ENCODE measurements around the gene REEP1.

The REEP1 gene

GRCh38 chr2:86330001-86330400 is 7.4 kb downstream of the REEP1 start:
- no peak for TF ChIP-seq CTCF (IDR thresholded peaks at IDR 0.05; ENCODE audit: low read depth, low read length)
- no peak overlapping the region for H3K4me3 ChIP-seq (ENCODE audit: low read depth, low read length)
- DNase-seq (ENCODE audit: low read depth, low spot score) = no peak
- in situ Hi-C loops (cut with HindIII; ENCODE audit: low sequenced_read_pairs) = no loop called here

- in situ Hi-C loops (cut with HindIII; ENCODE audit: low sequenced_read_pairs) = no loop called here
- no peak for TF ChIP-seq CTCF (IDR thresholded peaks at IDR 0.05; ENCODE audit: low read depth, low read length)
- no peak overlapping the region for H3K4me3 ChIP-seq (ENCODE audit: low read depth, low read length)
- DNase-seq (ENCODE audit: low read depth, low spot score) = no peak
These were observed 14.0 kb downstream of the REEP1 start for GRCh38 chr2:86323273-86324021.

- no peak overlapping the region for H3K4me3 ChIP-seq (ENCODE audit: low read depth, low read length)
- in situ Hi-C loops (cut with HindIII; ENCODE audit: low sequenced_read_pairs) = no loop called here
- DNase-seq (ENCODE audit: low read depth, low spot score) = no peak
- TF ChIP-seq CTCF (IDR thresholded peaks at IDR 0.05; ENCODE audit: low read depth, low read length) = no peak
These were observed 17.5 kb downstream of the REEP1 start for GRCh38 chr2:86319700-86320580.

- in situ Hi-C loops (cut with HindIII; ENCODE audit: low sequenced_read_pairs) = no loop called here
- TF ChIP-seq CTCF (IDR thresholded peaks at IDR 0.05; ENCODE audit: low read depth, low read length) = no peak
- no peak overlapping the region for H3K4me3 ChIP-seq (ENCODE audit: low read depth, low read length)
- no peak for DNase-seq (ENCODE audit: low read depth, low spot score)
These were observed 22.3 kb downstream of the REEP1 start for GRCh38 chr2:86315084-86315483.

GRCh38 chr2:86314125-86314524 is 23.3 kb downstream of the REEP1 start:
- in situ Hi-C loops (cut with HindIII; ENCODE audit: low sequenced_read_pairs) = no loop called here
- DNase-seq (ENCODE audit: low read depth, low spot score) = no peak
- H3K4me3 ChIP-seq (ENCODE audit: low read depth, low read length) = no peak overlapping the region
- no peak for TF ChIP-seq CTCF (IDR thresholded peaks at IDR 0.05; ENCODE audit: low read depth, low read length)

GRCh38 chr2:86313341-86313740 is 24.1 kb downstream of the REEP1 start:
- no peak for TF ChIP-seq CTCF (IDR thresholded peaks at IDR 0.05; ENCODE audit: low read depth, low read length)
- in situ Hi-C loops (cut with HindIII; ENCODE audit: low sequenced_read_pairs) = no loop called here
- H3K4me3 ChIP-seq (ENCODE audit: low read depth, low read length) = no peak overlapping the region
- no peak for DNase-seq (ENCODE audit: low read depth, low spot score)
